ENCODE data around the gene PRIMA1. TPM values are rescaled to one million over a fixed set of nuclear protein-coding genes. Genes with fewer than 3 reads are reported as not detected.

The PRIMA1 gene
- total and polyA plus RNA-seq, 9 of the 15 experiments (the other 6 are each of a cell fraction or from before 2014, with no cell fraction given), result not detected

- Histone ChIP-seq H3K36me3 (ENCODE audit: control insufficient read depth, insufficient read depth, low read length) (no peaks in the 10 kb centered on the region), H2AFZ (ENCODE audit: low read depth, low read length) (no peak overlapping the region), H3K4me3 (no peak overlapping the region), H3K27ac (ENCODE audit: extremely low read depth, low read depth, low read length) (no peak overlapping the region), H3K27me3 (ENCODE audit: control insufficient read depth in 2 of 2, insufficient read depth in 2 of 2, low read length in 2 of 2) (peaks cover 0 to 28% of the 10 kb centered on the region in 2 experiments; a peak in 2 of 5 replicates), H3K4me1 (replicated peaks in 1 of 2; ENCODE audit: control insufficient read depth in 2 of 2, insufficient read depth in 2 of 2, low read length in 2 of 2) (no peaks in the 10 kb centered on the region), H3K79me2 (ENCODE audit: control insufficient read depth, insufficient read depth, low read length) (no peaks in the 10 kb centered on the region), H3K9me1 (ENCODE audit: control insufficient read depth, insufficient read depth, low read length) (no peaks in the 10 kb centered on the region), H4K20me1 (replicated peaks; ENCODE audit: control insufficient read depth, insufficient read depth, low read length) (no peaks in the 10 kb centered on the region), H3K9me3 (replicated peaks; ENCODE audit: control insufficient read depth, insufficient read depth, low read depth, low read length) (no peaks in the 10 kb centered on the region), H3K4me2 (ENCODE audit: insufficient read depth, low read length) (no peak overlapping the region), H3K9ac (ENCODE audit: insufficient read depth in 1 of 2, low read depth in 2 of 2, low read length in 2 of 2) (no peak overlapping the region)
- no peak for FAIRE-seq
- TF ChIP-seq KLF16 (IDR thresholded peaks at IDR 0.05) (no peak), ZNF232 (CRISPR knock-in tag; IDR thresholded peaks at IDR 0.05) (no peak)
- DNase-seq (ENCODE audit: extremely low read depth in 1 of 4, low spot score in 3 of 4), result no peak
- 0% methylated on average over 4 of the region's 8 CpGs for WGBS (ENCODE audit: insufficient coverage, low coverage, missing lambda C conversion rate)
- in situ Hi-C loops (cut with MboI), result no loop called here
- CTCF ChIA-PET (ENCODE audit: low intra/inter-chr PET ratio), result no interaction called here
- no peak for ATAC-seq
- POLR2A ChIA-PET, result interaction anchor here (0.6 kb wide), 1 partner anchor 20 kb away, joined by 3 read pairs; no protein-coding TSS in a partner anchor
- intact Hi-C loops (cut with micrococcal nuclease), result no loop called here
- no TSS peak for BruUV-seq (replicated peaks)
Observed at GRCh38 chr14:93742761-93743160, 45.5 kb downstream of the PRIMA1 start.

GRCh38 chr14:93741556-93742230 lies 46.6 kb downstream of the PRIMA1 start:
- H3K27me3 ChIP-seq (ENCODE audit: control insufficient read depth in 2 of 2, insufficient read depth in 2 of 2, low read length in 2 of 2), result peaks cover 0 to 28% of the 10 kb centered on the region in 2 experiments; a peak in 2 of 5 replicates
- H3K9me1 ChIP-seq (ENCODE audit: control insufficient read depth, insufficient read depth, low read length), result no peaks in the 10 kb centered on the region
- WGBS (ENCODE audit: insufficient coverage, low coverage, missing lambda C conversion rate), result 2% methylated on average over 11 of the region's 12 CpGs
- H2AFZ ChIP-seq (ENCODE audit: low read depth, low read length), result no peak overlapping the region
- DNase-seq (ENCODE audit: extremely low read depth in 1 of 4, low spot score in 3 of 4), result no peak
- H3K4me1 ChIP-seq (replicated peaks in 1 of 2; ENCODE audit: control insufficient read depth in 2 of 2, insufficient read depth in 2 of 2, low read length in 2 of 2), result no peaks in the 10 kb centered on the region
- H3K4me2 ChIP-seq (ENCODE audit: insufficient read depth, low read length), result no peak overlapping the region
- H3K9ac ChIP-seq (ENCODE audit: insufficient read depth in 1 of 2, low read depth in 2 of 2, low read length in 2 of 2), result no peak overlapping the region
- ATAC-seq, result no peak
- no peaks in the 10 kb centered on the region for H3K79me2 ChIP-seq (ENCODE audit: control insufficient read depth, insufficient read depth, low read length)
- BruUV-seq (replicated peaks), result no TSS peak
- no peaks in the 10 kb centered on the region for H4K20me1 ChIP-seq (replicated peaks; ENCODE audit: control insufficient read depth, insufficient read depth, low read length)
- CTCF ChIA-PET (ENCODE audit: low intra/inter-chr PET ratio), result no interaction called here
- in situ Hi-C loops (cut with MboI), result no loop called here
- no peak for FAIRE-seq
- H3K9me3 ChIP-seq (replicated peaks; ENCODE audit: control insufficient read depth, insufficient read depth, low read depth, low read length), result no peaks in the 10 kb centered on the region
- H3K27ac ChIP-seq (ENCODE audit: extremely low read depth, low read depth, low read length), result no peak overlapping the region
- no peak overlapping the region for H3K4me3 ChIP-seq
- H3K36me3 ChIP-seq (ENCODE audit: control insufficient read depth, insufficient read depth, low read length), result no peaks in the 10 kb centered on the region
- intact Hi-C loops (cut with micrococcal nuclease), result no loop called here
- POLR2A ChIA-PET, result interaction anchor here (0.8 to 1.0 kb wide), 2 partner anchors 90 to 1006 kb away, joined by 3 read pairs; no protein-coding TSS in a partner anchor
- TF ChIP-seq SFPQ (IDR thresholded peaks at IDR 0.05; ENCODE audit: low read depth, low read length), result no peak
- no peak for TF ChIP-seq RERE (CRISPR knock-in tag; IDR thresholded peaks at IDR 0.05; ENCODE audit: borderline replicate concordance)
- TF ChIP-seq SMARCB1 (IDR thresholded peaks at IDR 0.05; ENCODE audit: insufficient read length, low read depth), result no peak
- TF ChIP-seq WHSC1 (IDR thresholded peaks at IDR 0.05; ENCODE audit: low read length), result no peak
- TF ChIP-seq NCOA4 (IDR thresholded peaks at IDR 0.05; ENCODE audit: partially characterized antibody), result no peak
- TF ChIP-seq NFIX (CRISPR knock-in tag; IDR thresholded peaks at IDR 0.05; ENCODE audit: low read depth), result no peak
